D721Med (cell line): ENCODE data around the gene SPAG16.

Experiments
- DNase-seq: peaks from one replicate; pipeline ENCODE4 v3.0.0; 2011; ENCODE audit warnings: low spot score; ENCODE audit not compliant: insufficient read length
- FAIRE-seq: peaks from 2 replicates; lab custom pipeline; 2011; peaks lifted over from hg19 to GRCh38; lab: Jason Lieb, UNC
- CTCF ChIP-seq: IDR thresholded peaks from 2 replicates; pipeline ENCODE4 v1.5.1; 2012; ENCODE audit warnings: mild to moderate bottlenecking, control low read depth; ENCODE audit not compliant: insufficient read depth; ENCODE audit errors: missing control alignments

SPAG16 gene

GRCh38 chr2:213241817-213242216 lies 42.4 kb upstream of the SPAG16 start:
- DNase-seq, result no peak
- TF ChIP-seq CTCF, result no peak
- FAIRE-seq, result no peak

GRCh38 chr2:213242653-213243052 lies 41.6 kb upstream of the SPAG16 start:
- FAIRE-seq (no peak), DNase-seq (no peak)
- no peak for TF ChIP-seq CTCF

GRCh38 chr2:213243189-213244044 lies 40.8 kb upstream of the SPAG16 start:
- no peak for FAIRE-seq
- no peak for TF ChIP-seq CTCF
- no peak for DNase-seq

GRCh38 chr2:213246497-213247281 lies 37.6 kb upstream of the SPAG16 start:
- FAIRE-seq, result peak; percentile 25
- peak; percentile 81 for TF ChIP-seq CTCF

GRCh38 chr2:213247566-213247965 lies 36.7 kb upstream of the SPAG16 start:
- no peak for TF ChIP-seq CTCF
- DNase-seq (no peak), FAIRE-seq (no peak)

More at GRCh38 chr2:213246497-213247281, 37.6 kb upstream of the SPAG16 start:
- DNase-seq, result no peak

GRCh38 chr2:213248637-213249036 lies 35.6 kb upstream of the SPAG16 start:
- TF ChIP-seq CTCF, result no peak
- FAIRE-seq (no peak), DNase-seq (no peak)
